OCI-LY3 (cell line): Measurements from ENCODE around the gene ACSL6.

Source experiments
- H2AFZ ChIP-seq: fragments of 200-600, 300-600 bp; shearing (Covaris generic); 2 replicates; pipeline ENCODE4 v1.6.0; 2014; ENCODE audit warnings: antibody characterized with exemption, low read depth, low read length
- H3K27ac ChIP-seq: fragments of 200-600, 300-600 bp; sonication (generic); 2 replicates; pipeline ENCODE4 v1.5.1; 2014; ENCODE audit warnings: mild to moderate bottlenecking, low read length, moderate library complexity, mixed read lengths
- H3K27me3 ChIP-seq: fragments of 200-600, 300-600 bp; sonication (generic); 2 replicates; pipeline ENCODE4 v1.6.1; 2014; ENCODE audit warnings: low read depth, low read length, mixed read lengths
- H3K36me3 ChIP-seq: fragments of 200-600, 300-600 bp; sonication (generic); replicated peaks from 2 replicates; pipeline ENCODE3; 2014; ENCODE audit warnings: low read depth, low read length, mixed read lengths
- H3K4me1 ChIP-seq: fragments of 300-600, 200-600 bp; sonication (generic); 2 replicates; pipeline ENCODE4 v1.6.1; 2014; ENCODE audit warnings: low read length, mixed read lengths
- H3K4me2 ChIP-seq: fragments of 200-600, 300-600 bp; sonication (generic); 2 replicates; pipeline ENCODE4 v1.6.1; 2014; ENCODE audit warnings: low read length, mixed read lengths
- H3K4me3 ChIP-seq: fragments of 300-600, 200-600 bp; sonication (generic); 2 replicates; pipeline ENCODE4 v1.5.1; 2014; ENCODE audit warnings: antibody characterized with exemption, mild to moderate bottlenecking, low read length, moderate library complexity
- H3K79me2 ChIP-seq: fragments of 300-600, 200-600 bp; shearing (Covaris generic); 2 replicates; pipeline ENCODE4 v1.6.1; 2014; ENCODE audit warnings: mild to moderate bottlenecking, low read length, mixed read lengths
- H3K9ac ChIP-seq: fragments of 300-600, 200-600 bp; shearing (Covaris generic); 2 replicates; pipeline ENCODE4 v1.6.0; 2014; ENCODE audit warnings: mild to moderate bottlenecking, low read length, moderate library complexity
- H3K9me3 ChIP-seq: fragments of 200-600, 300-600 bp; shearing (Covaris generic); 2 replicates; pipeline ENCODE4 v1.6.1; 2014; ENCODE audit warnings: low read length, mixed read lengths; ENCODE audit not compliant: insufficient read depth
- H4K20me1 ChIP-seq: fragments of 200-600, 300-600 bp; sonication (generic); 2 replicates; pipeline ENCODE4 v1.6.1; 2016; ENCODE audit warnings: low read length, mixed read lengths; ENCODE audit not compliant: insufficient read depth
- CTCF ChIP-seq: fragments of 200-600, 300-600 bp; sonication (generic); IDR thresholded peaks from 2 replicates; pipeline ENCODE4 v1.5.1; 2014; ENCODE audit warnings: antibody characterized with exemption, low read length, low read depth
- EZH2phosphoT487 ChIP-seq: fragments of 200-600 bp; shearing (Covaris generic); IDR thresholded peaks from 2 replicates; pipeline ENCODE4 v1.6.1; 2018; ENCODE audit warnings: antibody characterized with exemption, mixed run types, low read depth

The ACSL6 gene

DNA sequence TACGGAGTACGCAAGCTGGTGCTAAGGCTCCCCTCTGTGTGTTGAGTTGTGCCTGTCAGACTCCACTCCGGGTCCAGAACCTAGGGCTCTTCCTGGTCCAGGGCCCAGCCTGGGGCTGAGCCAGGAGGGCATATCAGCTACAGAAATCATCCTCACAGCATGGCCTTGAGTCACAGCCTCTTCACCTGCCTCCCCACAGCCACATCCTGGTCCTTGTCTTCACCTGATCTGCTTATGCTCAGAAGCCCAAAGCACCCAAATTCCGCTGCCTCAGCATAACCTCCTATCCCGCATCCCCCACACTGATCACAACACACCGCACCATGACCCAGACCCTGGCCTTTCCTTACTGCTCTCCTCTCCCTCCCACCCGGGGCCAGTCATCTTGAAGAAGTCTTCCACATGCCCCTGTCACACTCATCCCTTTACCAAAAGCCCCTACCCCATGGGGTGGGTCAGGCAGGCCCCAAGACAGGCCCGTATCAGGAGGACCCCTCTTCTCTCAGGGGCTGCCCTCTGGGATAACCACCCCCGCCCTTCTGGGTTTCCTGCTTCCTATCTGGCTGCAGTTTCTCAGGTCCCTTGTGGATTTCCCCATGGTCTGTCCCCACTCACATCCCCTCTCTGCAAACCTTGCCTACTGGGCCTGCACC lies 47.7 kb upstream of the ACSL6 start:
- no peaks in the 10 kb centered on the region for H3K4me1 ChIP-seq
- no peaks in the 10 kb centered on the region for H3K36me3 ChIP-seq
- no peaks in the 10 kb centered on the region for H4K20me1 ChIP-seq
- H3K4me2 ChIP-seq = no peak overlapping the region
- H3K9me3 ChIP-seq = no peaks in the 10 kb centered on the region
- H3K79me2 ChIP-seq = no peaks in the 10 kb centered on the region
- no peak for TF ChIP-seq CTCF
- TF ChIP-seq EZH2phosphoT487 = no peak
- no peak overlapping the region for H3K4me3 ChIP-seq
- H3K27me3 ChIP-seq = no peaks in the 10 kb centered on the region
- no peak overlapping the region for H2AFZ ChIP-seq
- no peak overlapping the region for H3K9ac ChIP-seq
- no peak overlapping the region for H3K27ac ChIP-seq

DNA sequence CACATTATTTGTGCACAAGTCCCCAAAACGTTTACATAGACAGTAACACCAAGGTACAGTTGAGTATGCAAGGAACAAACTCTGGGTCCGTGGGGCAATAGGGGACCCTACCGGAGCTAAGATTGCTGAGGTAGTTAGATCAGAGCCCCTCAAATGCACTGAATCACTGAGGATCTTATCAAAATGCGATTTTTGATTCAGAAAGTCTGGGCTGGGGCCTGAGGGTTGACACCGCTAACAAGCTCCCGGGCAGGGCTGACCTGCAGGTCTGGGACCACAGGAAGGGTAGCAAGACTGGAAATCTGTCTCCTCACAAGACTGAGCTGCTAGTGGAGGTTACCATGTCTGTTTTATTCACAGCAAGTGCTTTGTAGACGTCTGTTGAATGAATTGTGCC lies 47.2 kb upstream of the ACSL6 start:
- H3K4me2 ChIP-seq = no peak overlapping the region
- H3K4me1 ChIP-seq = no peaks in the 10 kb centered on the region
- no peak overlapping the region for H3K27ac ChIP-seq
- H3K27me3 ChIP-seq = no peaks in the 10 kb centered on the region
- no peaks in the 10 kb centered on the region for H4K20me1 ChIP-seq
- H3K9me3 ChIP-seq = no peaks in the 10 kb centered on the region
- no peak overlapping the region for H2AFZ ChIP-seq
- H3K36me3 ChIP-seq = no peaks in the 10 kb centered on the region
- no peak overlapping the region for H3K4me3 ChIP-seq
- H3K79me2 ChIP-seq = no peaks in the 10 kb centered on the region
- TF ChIP-seq EZH2phosphoT487 (no peak), CTCF (no peak)
- no peak overlapping the region for H3K9ac ChIP-seq

GRCh38 chr5:132057498-132058255 lies 46.2 kb upstream of the ACSL6 start:
- no peaks in the 10 kb centered on the region for H3K36me3 ChIP-seq

More at GRCh38 chr5:132057498-132058255, 46.2 kb upstream of the ACSL6 start:
- no peak overlapping the region for H3K4me3 ChIP-seq
- no peaks in the 10 kb centered on the region for H3K4me1 ChIP-seq
- no peak overlapping the region for H3K4me2 ChIP-seq
- H2AFZ ChIP-seq = no peak overlapping the region
- no peaks in the 10 kb centered on the region for H3K9me3 ChIP-seq
- H3K27me3 ChIP-seq = no peaks in the 10 kb centered on the region
- TF ChIP-seq CTCF (no peak), EZH2phosphoT487 (no peak)
- no peak overlapping the region for H3K27ac ChIP-seq
- H4K20me1 ChIP-seq = no peaks in the 10 kb centered on the region
- H3K9ac ChIP-seq = no peak overlapping the region
- H3K79me2 ChIP-seq = no peaks in the 10 kb centered on the region
